ENCODE results near the gene FBN2. TPM values are rescaled to one million over a fixed set of nuclear protein-coding genes. Genes with fewer than 3 reads are reported as not detected.

Gene FBN2
- 34.1 TPM for total RNA-seq
- long read RNA-seq, full-length matches to known transcripts: 1 of 27 reads
- long read RNA-seq, partial matches to known transcripts: 15 of 27 reads
- long read RNA-seq, other reads (novel, unspliced or antisense): 11 of 27 reads

GRCh38 chr5:128538000-128538249 lies at the start of gene FBN2:
FBN2 (minus strand) TSS chr5:128538245; CDS start chr5:128537603, 642 bp downstream.
- H3K36me3 ChIP-seq: no peaks in the 10 kb centered on the region
- no peak for TF ChIP-seq CTCF (IDR thresholded peaks at IDR 0.05; ENCODE audit: borderline replicate concordance)
- peak within 1 kb of the TSS; percentile 76 for H3K4me3 ChIP-seq
- peaks cover 26% of the 10 kb centered on the region for H3K4me1 ChIP-seq
- no peaks in the 10 kb centered on the region for H3K9me3 ChIP-seq (replicated peaks)
- H3K27ac ChIP-seq (replicated peaks): peak within 1 kb of the TSS; percentile 82
- intact Hi-C loops (cut with micrococcal nuclease): no loop called here
- DNase-seq: no peak
- H3K27me3 ChIP-seq (ENCODE audit: low read depth): peaks cover 53% of the 10 kb centered on the region

- no peak for TF ChIP-seq CTCF (IDR thresholded peaks at IDR 0.05; ENCODE audit: borderline replicate concordance)
- DNase-seq: no peak
- H3K4me3 ChIP-seq: no peak overlapping the region
- no peak overlapping the region for H3K27ac ChIP-seq (replicated peaks)
- H3K36me3 ChIP-seq: no peaks in the 10 kb centered on the region
- intact Hi-C loops (cut with micrococcal nuclease): no loop called here
- H3K4me1 ChIP-seq: no peaks in the 10 kb centered on the region
- H3K27me3 ChIP-seq (ENCODE audit: low read depth): no peaks in the 10 kb centered on the region
- H3K9me3 ChIP-seq (replicated peaks): no peaks in the 10 kb centered on the region
These were observed 49.2 kb upstream of the FBN2 start for GRCh38 chr5:128587275-128587674.

- H3K27me3 ChIP-seq (ENCODE audit: low read depth): no peaks in the 10 kb centered on the region
- intact Hi-C loops (cut with micrococcal nuclease): no loop called here
- no peaks in the 10 kb centered on the region for H3K4me1 ChIP-seq
- no peak for TF ChIP-seq CTCF (IDR thresholded peaks at IDR 0.05; ENCODE audit: borderline replicate concordance)
- no peaks in the 10 kb centered on the region for H3K36me3 ChIP-seq
- H3K4me3 ChIP-seq: no peak overlapping the region
- no peak overlapping the region for H3K27ac ChIP-seq (replicated peaks)
- DNase-seq: no peak
- no peaks in the 10 kb centered on the region for H3K9me3 ChIP-seq (replicated peaks)
These were observed 48.8 kb upstream of the FBN2 start for GRCh38 chr5:128586848-128587247.

- no peaks in the 10 kb centered on the region for H3K27me3 ChIP-seq (ENCODE audit: low read depth)
- no peaks in the 10 kb centered on the region for H3K36me3 ChIP-seq
- DNase-seq: no peak
- H3K27ac ChIP-seq (replicated peaks): no peak overlapping the region
- H3K4me3 ChIP-seq: no peak overlapping the region
- no peaks in the 10 kb centered on the region for H3K4me1 ChIP-seq
- no peaks in the 10 kb centered on the region for H3K9me3 ChIP-seq (replicated peaks)
- TF ChIP-seq CTCF (IDR thresholded peaks at IDR 0.05; ENCODE audit: borderline replicate concordance): no peak
- intact Hi-C loops (cut with micrococcal nuclease): no loop called here
These were observed 41.6 kb upstream of the FBN2 start for GRCh38 chr5:128579639-128580038.

DNA sequence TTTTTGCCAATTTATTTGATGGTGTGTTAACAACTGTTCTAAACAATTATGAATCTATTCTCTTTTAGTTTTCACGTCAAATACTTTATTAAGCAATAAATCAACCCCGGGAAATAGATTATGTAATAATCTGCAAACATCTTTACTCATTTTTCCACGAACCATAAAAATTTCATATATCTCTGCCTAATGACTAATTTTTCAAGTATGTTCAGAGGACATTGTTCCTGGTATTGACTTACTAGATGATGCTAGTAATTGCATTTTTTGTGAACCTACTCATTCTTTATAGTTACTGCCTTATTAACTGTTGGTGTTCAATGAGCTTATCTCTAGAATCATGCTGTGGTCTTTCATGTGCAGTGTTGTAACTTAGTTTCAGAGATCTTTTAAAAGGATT lies 41.0 kb upstream of the FBN2 start:
- Histone ChIP-seq H3K4me3 (no peak overlapping the region), H3K27ac (replicated peaks) (no peak overlapping the region), H3K36me3 (no peaks in the 10 kb centered on the region), H3K9me3 (replicated peaks) (no peaks in the 10 kb centered on the region), H3K4me1 (no peaks in the 10 kb centered on the region), H3K27me3 (ENCODE audit: low read depth) (no peaks in the 10 kb centered on the region)
- intact Hi-C loops (cut with micrococcal nuclease): no loop called here
- no peak for TF ChIP-seq CTCF (IDR thresholded peaks at IDR 0.05; ENCODE audit: borderline replicate concordance)
- no peak for DNase-seq

- intact Hi-C loops (cut with micrococcal nuclease): no loop called here
- H3K4me3 ChIP-seq: no peak overlapping the region
- no peak for DNase-seq
- no peak for TF ChIP-seq CTCF (IDR thresholded peaks at IDR 0.05; ENCODE audit: borderline replicate concordance)
- no peak overlapping the region for H3K27ac ChIP-seq (replicated peaks)
- H3K9me3 ChIP-seq (replicated peaks): no peaks in the 10 kb centered on the region
- no peaks in the 10 kb centered on the region for H3K36me3 ChIP-seq
- no peaks in the 10 kb centered on the region for H3K4me1 ChIP-seq
- no peaks in the 10 kb centered on the region for H3K27me3 ChIP-seq (ENCODE audit: low read depth)
These were observed 36.0 kb upstream of the FBN2 start for GRCh38 chr5:128574041-128574440.
